K562 (cell line): Measurements from ENCODE around the gene FRMPD4. TPM values are rescaled to one million over a fixed set of nuclear protein-coding genes. Genes with fewer than 3 reads are reported as not detected.

Source experiments
- CHD1 ChIP-seq: fragments of 200-600 bp; sonication (generic); IDR thresholded peaks from one replicate; pipeline ENCODE4 v1.6.1; 2012; ENCODE audit warnings: mild to moderate bottlenecking, moderate library complexity, low read length, inconsistent platforms
- CREM ChIP-seq: IDR thresholded peaks from 2 replicates; pipeline ENCODE4 v1.6.1; 2014; ENCODE audit warnings: antibody characterized with exemption, low read depth
- FOXJ2 ChIP-seq: fragments of 200-800 bp; sonication (Bioruptor generic); IDR thresholded peaks from 2 replicates; pipeline ENCODE4 v1.6.1; 2016; ENCODE audit warnings: missing genetic modification characterization, missing compliant biosample characterization
- GTF2E2 ChIP-seq: fragments of 200-800 bp; sonication (Bioruptor generic); IDR thresholded peaks from 2 replicates; pipeline ENCODE4 v1.6.1; 2016; ENCODE audit warnings: missing genetic modification characterization, missing compliant biosample characterization
- HMGN3 ChIP-seq: IDR thresholded peaks from 2 replicates; pipeline ENCODE4 v1.6.1; 2011; ENCODE audit warnings: borderline replicate concordance, low read depth, mild to moderate bottlenecking, mixed read lengths, low read length; ENCODE audit not compliant: insufficient read length; ENCODE audit errors: extremely low read depth
- MAFF ChIP-seq: IDR thresholded peaks from 2 replicates; pipeline ENCODE4 v1.6.1; 2012; ENCODE audit warnings: low read length, improper control_type of control experiment
- MIER1 ChIP-seq: fragments of 450-650 bp; IDR thresholded peaks from 2 replicates; pipeline ENCODE4 v1.6.1; 2016; ENCODE audit warnings: antibody characterized with exemption, mild to moderate bottlenecking, low read depth
- MTA2 ChIP-seq: fragments of 450-650 bp; IDR thresholded peaks from 2 replicates; pipeline ENCODE4 v1.6.1; 2016; ENCODE audit warnings: low read depth
- NFYB ChIP-seq: IDR thresholded peaks from 2 replicates; pipeline ENCODE4 v1.6.1; 2011; ENCODE audit warnings: mild to moderate bottlenecking, moderate library complexity; ENCODE audit not compliant: insufficient read length; ENCODE audit errors: extremely low read depth
- PHB2 ChIP-seq: fragments of 450-650 bp; IDR thresholded peaks from 2 replicates; pipeline ENCODE4 v1.6.1; 2017; ENCODE audit warnings: low read depth
- POLR3G ChIP-seq: IDR thresholded peaks from 2 replicates; pipeline ENCODE4 v1.6.1; 2011; ENCODE audit not compliant: insufficient read length, insufficient replicate concordance; ENCODE audit errors: extremely low read depth
- PTRF ChIP-seq: fragments of 450-650 bp; IDR thresholded peaks from 2 replicates; pipeline ENCODE4 v1.6.1; 2016; ENCODE audit warnings: mild to moderate bottlenecking, missing genetic modification characterization, missing compliant biosample characterization
- SMC3 ChIP-seq: conservative IDR thresholded peaks from 2 replicates; pipeline ENCODE4 v1.6.1; 2011; ENCODE audit warnings: low read depth, low read length, improper control_type of control experiment; ENCODE audit not compliant: insufficient read depth
- ZBED1 ChIP-seq: IDR thresholded peaks from 2 replicates; pipeline ENCODE4 v1.6.1; 2014
- ZNF217 ChIP-seq: sonication (generic); formaldehyde crosslinking; IDR thresholded peaks from 2 replicates; pipeline ENCODE4 v1.8.0; 2022; ENCODE audit warnings: mild to moderate bottlenecking, missing genetic modification reagents
- ZNF408 ChIP-seq: fragments of 250-450 bp; sonication (Bioruptor Pico); IDR thresholded peaks from 2 replicates; pipeline ENCODE4 v1.4.0; 2020; ENCODE audit warnings: low read depth, mild to moderate bottlenecking, moderate library complexity
- ZNF57 ChIP-seq: fragments of 450-650 bp; formaldehyde crosslinking; IDR thresholded peaks from 2 replicates; pipeline ENCODE4 v1.4.0; 2020; ENCODE audit warnings: mild to moderate bottlenecking, moderate library complexity
- polyA plus RNA-seq, 8 experiments: library from polyadenylated mRNA; depleted of rRNA in 4 of 8; stranded (reverse) in 5 of 8; unstranded in 3 of 8; fragments of >200 nt; fragmentation: Nextera tagmentation in 2 of 8; fragmentation: Illumina TruSeq in 1 of 8; extraction: Ambion mirVana in 2 of 8; extraction: Trizol in 1 of 8; gene quantifications; 2 replicates each; pipeline versions ENCODE4 v1.2.1 to v1.2.3, GENCODE V29; 2011 to 2014; ENCODE audit warnings: inconsistent platforms in 1 of 8, missing spikeins in 1 of 8
- total RNA-seq, 7 experiments: library from RNA; depleted of rRNA in 6 of 7; stranded (reverse); fragments of >200 nt in 6 of 7; fragmentation: Illumina TruSeq in 2 of 7; extraction: Trizol in 2 of 7; gene quantifications; 2 replicates each; pipeline versions ENCODE4 v1.2.1 to v1.2.3, GENCODE V29; 2011 to 2021; ENCODE audit warnings: low replicate concordance in 1 of 7
- TF ChIP-seq, protein P1 (sequence below): fragments of 250-450 bp; sonication (Bioruptor Pico); IDR thresholded peaks from 2 replicates; pipeline ENCODE4 v1.4.0; 2020; ENCODE audit warnings: mild to moderate bottlenecking, moderate library complexity
- TF ChIP-seq, protein P2 (sequence below): fragments of 450-650 bp; IDR thresholded peaks from 2 replicates; pipeline ENCODE4 v1.6.1; 2016; ENCODE audit warnings: borderline replicate concordance
- TF ChIP-seq, protein P3 (sequence below), 3 experiments: IDR thresholded peaks in 2 of 3; conservative IDR thresholded peaks in 1 of 3; 2 replicates each; pipeline ENCODE4 v1.5.1; 2011 to 2012; ENCODE audit warnings: low read length in 3 of 3, mild to moderate bottlenecking in 3 of 3, control low read depth in 2 of 3, improper control_type of control experiment in 1 of 3, inconsistent platforms in 1 of 3, low read depth in 1 of 3, mixed read lengths in 1 of 3, moderate library complexity in 1 of 3; ENCODE audit not compliant: insufficient read depth in 2 of 3

Gene FRMPD4
- total and polyA plus RNA-seq, 9 of the 15 experiments (the other 6 are each of a cell fraction or from before 2014, with no cell fraction given) = not detected

GRCh38 chrX:12701628-12702027 is 563.4 kb downstream of the FRMPD4 start (continued):
- TF ChIP-seq, protein P1, sequence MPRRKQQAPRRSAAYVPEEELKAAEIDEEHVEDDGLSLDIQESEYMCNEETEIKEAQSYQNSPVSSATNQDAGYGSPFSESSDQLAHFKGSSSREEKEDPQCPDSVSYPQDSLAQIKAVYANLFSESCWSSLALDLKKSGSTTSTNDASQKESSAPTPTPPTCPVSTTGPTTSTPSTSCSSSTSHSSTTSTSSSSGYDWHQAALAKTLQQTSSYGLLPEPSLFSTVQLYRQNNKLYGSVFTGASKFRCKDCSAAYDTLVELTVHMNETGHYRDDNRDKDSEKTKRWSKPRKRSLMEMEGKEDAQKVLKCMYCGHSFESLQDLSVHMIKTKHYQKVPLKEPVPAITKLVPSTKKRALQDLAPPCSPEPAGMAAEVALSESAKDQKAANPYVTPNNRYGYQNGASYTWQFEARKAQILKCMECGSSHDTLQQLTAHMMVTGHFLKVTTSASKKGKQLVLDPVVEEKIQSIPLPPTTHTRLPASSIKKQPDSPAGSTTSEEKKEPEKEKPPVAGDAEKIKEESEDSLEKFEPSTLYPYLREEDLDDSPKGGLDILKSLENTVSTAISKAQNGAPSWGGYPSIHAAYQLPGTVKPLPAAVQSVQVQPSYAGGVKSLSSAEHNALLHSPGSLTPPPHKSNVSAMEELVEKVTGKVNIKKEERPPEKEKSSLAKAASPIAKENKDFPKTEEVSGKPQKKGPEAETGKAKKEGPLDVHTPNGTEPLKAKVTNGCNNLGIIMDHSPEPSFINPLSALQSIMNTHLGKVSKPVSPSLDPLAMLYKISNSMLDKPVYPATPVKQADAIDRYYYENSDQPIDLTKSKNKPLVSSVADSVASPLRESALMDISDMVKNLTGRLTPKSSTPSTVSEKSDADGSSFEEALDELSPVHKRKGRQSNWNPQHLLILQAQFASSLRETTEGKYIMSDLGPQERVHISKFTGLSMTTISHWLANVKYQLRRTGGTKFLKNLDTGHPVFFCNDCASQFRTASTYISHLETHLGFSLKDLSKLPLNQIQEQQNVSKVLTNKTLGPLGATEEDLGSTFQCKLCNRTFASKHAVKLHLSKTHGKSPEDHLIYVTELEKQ (CRISPR knock-in tag) = no peak
- TF ChIP-seq ZNF57 (CRISPR knock-in tag) = no peak
- TF ChIP-seq CHD1 = no peak
- no peak for TF ChIP-seq PTRF (tag)
- TF ChIP-seq PHB2 = no peak
- TF ChIP-seq POLR3G = no peak
- TF ChIP-seq ZNF217 = no peak
- no peak for TF ChIP-seq ZNF408 (CRISPR knock-in tag)
- TF ChIP-seq ZBED1 = no peak
- TF ChIP-seq MAFF = no peak
- TF ChIP-seq CREM = 0 out of 2 replicates have a peak, but pooled peaks have one; percentile 16
- TF ChIP-seq, protein P2, sequence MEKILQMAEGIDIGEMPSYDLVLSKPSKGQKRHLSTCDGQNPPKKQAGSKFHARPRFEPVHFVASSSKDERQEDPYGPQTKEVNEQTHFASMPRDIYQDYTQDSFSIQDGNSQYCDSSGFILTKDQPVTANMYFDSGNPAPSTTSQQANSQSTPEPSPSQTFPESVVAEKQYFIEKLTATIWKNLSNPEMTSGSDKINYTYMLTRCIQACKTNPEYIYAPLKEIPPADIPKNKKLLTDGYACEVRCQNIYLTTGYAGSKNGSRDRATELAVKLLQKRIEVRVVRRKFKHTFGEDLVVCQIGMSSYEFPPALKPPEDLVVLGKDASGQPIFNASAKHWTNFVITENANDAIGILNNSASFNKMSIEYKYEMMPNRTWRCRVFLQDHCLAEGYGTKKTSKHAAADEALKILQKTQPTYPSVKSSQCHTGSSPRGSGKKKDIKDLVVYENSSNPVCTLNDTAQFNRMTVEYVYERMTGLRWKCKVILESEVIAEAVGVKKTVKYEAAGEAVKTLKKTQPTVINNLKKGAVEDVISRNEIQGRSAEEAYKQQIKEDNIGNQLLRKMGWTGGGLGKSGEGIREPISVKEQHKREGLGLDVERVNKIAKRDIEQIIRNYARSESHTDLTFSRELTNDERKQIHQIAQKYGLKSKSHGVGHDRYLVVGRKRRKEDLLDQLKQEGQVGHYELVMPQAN = no peak
- no peak for TF ChIP-seq HMGN3
- TF ChIP-seq MTA2 = no peak
- TF ChIP-seq GTF2E2 = no peak
- TF ChIP-seq NFYB = no peak
- TF ChIP-seq, protein P3, sequence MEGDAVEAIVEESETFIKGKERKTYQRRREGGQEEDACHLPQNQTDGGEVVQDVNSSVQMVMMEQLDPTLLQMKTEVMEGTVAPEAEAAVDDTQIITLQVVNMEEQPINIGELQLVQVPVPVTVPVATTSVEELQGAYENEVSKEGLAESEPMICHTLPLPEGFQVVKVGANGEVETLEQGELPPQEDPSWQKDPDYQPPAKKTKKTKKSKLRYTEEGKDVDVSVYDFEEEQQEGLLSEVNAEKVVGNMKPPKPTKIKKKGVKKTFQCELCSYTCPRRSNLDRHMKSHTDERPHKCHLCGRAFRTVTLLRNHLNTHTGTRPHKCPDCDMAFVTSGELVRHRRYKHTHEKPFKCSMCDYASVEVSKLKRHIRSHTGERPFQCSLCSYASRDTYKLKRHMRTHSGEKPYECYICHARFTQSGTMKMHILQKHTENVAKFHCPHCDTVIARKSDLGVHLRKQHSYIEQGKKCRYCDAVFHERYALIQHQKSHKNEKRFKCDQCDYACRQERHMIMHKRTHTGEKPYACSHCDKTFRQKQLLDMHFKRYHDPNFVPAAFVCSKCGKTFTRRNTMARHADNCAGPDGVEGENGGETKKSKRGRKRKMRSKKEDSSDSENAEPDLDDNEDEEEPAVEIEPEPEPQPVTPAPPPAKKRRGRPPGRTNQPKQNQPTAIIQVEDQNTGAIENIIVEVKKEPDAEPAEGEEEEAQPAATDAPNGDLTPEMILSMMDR (IDR thresholded peaks at IDR 0.05 in 2 of 3, conservative IDR thresholded peaks at IDR 0.05 in 1 of 3; ENCODE audit: insufficient read depth in 2 of 3, low read depth in 1 of 3, low read length in 3 of 3) = peak; percentile 71 to 76 (median 76)
- TF ChIP-seq SMC3 = peak; percentile 66
- no peak for TF ChIP-seq FOXJ2 (tag)
- no peak for TF ChIP-seq MIER1
